Measurements from ENCODE around the gene GK. TPM values are rescaled to one million over a fixed set of nuclear protein-coding genes. Genes with fewer than 3 reads are reported as not detected.

GK gene
- total and polyA plus RNA-seq, 9 of the 15 experiments (the other 6 are each of a cell fraction or from before 2014, with no cell fraction given), result 8.0 to 15.7 (median 12.4) TPM

DNA sequence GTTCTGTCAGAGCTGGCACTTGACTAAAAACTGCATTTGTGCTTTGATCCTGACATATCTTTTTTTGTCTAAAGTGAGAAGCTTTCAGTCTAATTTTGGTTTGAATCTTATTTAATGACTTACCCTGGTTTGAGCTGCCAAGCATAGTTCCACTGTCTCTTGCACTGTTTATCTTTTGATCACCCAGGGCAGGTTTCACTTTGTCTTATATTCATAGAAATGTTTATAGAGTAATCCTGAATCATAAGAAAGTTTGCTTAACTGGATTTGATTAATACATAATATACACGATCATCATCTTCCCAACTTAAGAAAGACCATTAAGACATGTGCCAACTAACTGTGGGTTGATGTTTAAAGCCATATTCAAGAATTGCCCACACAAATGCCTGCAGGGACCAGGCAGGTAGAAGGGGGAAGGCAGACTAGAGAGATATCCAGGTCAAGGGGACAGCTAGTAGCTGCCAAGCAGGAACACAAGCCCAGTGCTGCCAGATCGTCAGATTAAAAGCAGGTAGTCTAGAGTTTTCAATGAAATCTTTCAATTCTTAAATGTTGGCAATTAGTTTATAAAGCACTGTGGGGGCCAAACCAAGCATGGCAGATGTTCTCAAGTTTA lies 1.9 kb downstream of the GK start (continued):
- TF ChIP-seq, protein P1, sequence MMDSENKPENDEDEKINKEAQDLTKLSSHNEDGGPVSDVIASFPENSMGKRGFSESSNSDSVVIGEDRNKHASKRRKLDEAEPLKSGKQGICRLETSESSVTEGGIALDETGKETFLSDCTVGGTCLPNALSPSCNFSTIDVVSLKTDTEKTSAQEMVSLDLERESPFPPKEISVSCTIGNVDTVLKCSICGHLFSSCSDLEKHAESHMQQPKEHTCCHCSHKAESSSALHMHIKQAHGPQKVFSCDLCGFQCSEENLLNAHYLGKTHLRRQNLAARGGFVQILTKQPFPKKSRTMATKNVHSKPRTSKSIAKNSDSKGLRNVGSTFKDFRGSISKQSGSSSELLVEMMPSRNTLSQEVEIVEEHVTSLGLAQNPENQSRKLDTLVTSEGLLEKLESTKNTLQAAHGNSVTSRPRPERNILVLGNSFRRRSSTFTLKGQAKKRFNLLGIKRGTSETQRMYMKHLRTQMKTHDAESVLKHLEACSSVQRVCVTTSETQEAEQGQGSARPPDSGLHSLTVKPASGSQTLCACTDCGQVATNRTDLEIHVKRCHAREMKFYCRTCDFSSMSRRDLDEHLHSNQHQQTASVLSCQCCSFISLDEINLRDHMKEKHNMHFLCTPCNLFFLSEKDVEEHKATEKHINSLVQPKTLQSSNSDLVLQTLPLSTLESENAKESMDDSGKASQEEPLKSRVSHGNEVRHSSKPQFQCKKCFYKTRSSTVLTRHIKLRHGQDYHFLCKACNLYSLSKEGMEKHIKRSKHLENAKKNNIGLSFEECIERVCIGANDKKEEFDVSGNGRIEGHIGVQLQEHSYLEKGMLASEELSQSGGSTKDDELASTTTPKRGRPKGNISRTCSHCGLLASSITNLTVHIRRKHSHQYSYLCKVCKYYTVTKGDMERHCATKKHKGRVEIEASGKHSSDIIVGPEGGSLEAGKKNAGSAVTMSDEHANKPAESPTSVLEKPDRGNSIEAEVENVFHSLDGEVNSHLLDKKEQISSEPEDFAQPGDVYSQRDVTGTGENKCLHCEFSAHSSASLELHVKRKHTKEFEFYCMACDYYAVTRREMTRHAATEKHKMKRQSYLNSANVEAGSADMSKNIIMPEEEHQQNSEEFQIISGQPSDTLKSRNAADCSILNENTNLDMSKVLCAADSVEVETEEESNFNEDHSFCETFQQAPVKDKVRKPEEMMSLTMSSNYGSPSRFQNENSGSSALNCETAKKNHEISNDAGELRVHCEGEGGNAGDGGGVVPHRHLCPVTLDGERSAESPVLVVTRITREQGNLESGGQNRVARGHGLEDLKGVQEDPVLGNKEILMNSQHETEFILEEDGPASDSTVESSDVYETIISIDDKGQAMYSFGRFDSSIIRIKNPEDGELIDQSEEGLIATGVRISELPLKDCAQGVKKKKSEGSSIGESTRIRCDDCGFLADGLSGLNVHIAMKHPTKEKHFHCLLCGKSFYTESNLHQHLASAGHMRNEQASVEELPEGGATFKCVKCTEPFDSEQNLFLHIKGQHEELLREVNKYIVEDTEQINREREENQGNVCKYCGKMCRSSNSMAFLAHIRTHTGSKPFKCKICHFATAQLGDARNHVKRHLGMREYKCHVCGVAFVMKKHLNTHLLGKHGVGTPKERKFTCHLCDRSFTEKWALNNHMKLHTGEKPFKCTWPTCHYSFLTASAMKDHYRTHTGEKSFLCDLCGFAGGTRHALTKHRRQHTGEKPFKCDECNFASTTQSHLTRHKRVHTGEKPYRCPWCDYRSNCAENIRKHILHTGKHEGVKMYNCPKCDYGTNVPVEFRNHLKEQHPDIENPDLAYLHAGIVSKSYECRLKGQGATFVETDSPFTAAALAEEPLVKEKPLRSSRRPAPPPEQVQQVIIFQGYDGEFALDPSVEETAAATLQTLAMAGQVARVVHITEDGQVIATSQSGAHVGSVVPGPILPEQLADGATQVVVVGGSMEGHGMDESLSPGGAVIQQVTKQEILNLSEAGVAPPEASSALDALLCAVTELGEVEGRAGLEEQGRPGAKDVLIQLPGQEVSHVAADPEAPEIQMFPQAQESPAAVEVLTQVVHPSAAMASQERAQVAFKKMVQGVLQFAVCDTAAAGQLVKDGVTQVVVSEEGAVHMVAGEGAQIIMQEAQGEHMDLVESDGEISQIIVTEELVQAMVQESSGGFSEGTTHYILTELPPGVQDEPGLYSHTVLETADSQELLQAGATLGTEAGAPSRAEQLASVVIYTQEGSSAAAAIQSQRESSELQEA (IDR thresholded peaks at IDR 0.05; ENCODE audit: low read depth), result no peak
- TF ChIP-seq, protein P2, sequence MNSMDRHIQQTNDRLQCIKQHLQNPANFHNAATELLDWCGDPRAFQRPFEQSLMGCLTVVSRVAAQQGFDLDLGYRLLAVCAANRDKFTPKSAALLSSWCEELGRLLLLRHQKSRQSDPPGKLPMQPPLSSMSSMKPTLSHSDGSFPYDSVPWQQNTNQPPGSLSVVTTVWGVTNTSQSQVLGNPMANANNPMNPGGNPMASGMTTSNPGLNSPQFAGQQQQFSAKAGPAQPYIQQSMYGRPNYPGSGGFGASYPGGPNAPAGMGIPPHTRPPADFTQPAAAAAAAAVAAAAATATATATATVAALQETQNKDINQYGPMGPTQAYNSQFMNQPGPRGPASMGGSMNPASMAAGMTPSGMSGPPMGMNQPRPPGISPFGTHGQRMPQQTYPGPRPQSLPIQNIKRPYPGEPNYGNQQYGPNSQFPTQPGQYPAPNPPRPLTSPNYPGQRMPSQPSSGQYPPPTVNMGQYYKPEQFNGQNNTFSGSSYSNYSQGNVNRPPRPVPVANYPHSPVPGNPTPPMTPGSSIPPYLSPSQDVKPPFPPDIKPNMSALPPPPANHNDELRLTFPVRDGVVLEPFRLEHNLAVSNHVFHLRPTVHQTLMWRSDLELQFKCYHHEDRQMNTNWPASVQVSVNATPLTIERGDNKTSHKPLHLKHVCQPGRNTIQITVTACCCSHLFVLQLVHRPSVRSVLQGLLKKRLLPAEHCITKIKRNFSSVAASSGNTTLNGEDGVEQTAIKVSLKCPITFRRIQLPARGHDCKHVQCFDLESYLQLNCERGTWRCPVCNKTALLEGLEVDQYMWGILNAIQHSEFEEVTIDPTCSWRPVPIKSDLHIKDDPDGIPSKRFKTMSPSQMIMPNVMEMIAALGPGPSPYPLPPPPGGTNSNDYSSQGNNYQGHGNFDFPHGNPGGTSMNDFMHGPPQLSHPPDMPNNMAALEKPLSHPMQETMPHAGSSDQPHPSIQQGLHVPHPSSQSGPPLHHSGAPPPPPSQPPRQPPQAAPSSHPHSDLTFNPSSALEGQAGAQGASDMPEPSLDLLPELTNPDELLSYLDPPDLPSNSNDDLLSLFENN (IDR thresholded peaks at IDR 0.05; ENCODE audit: low read depth in 2 of 2, low read length in 2 of 2), result no peak
- TF ChIP-seq, protein P3, sequence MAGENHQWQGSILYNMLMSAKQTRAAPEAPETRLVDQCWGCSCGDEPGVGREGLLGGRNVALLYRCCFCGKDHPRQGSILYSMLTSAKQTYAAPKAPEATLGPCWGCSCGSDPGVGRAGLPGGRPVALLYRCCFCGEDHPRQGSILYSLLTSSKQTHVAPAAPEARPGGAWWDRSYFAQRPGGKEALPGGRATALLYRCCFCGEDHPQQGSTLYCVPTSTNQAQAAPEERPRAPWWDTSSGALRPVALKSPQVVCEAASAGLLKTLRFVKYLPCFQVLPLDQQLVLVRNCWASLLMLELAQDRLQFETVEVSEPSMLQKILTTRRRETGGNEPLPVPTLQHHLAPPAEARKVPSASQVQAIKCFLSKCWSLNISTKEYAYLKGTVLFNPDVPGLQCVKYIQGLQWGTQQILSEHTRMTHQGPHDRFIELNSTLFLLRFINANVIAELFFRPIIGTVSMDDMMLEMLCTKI (IDR thresholded peaks at IDR 0.05; ENCODE audit: partially characterized antibody), result no peak
- TF ChIP-seq ZNF589 (CRISPR knock-in tag; IDR thresholded peaks at IDR 0.05; ENCODE audit: low read depth) (no peak), CREB1 (IDR thresholded peaks at IDR 0.05) (no peak), CREB1 (CRISPR knock-in tag; IDR thresholded peaks at IDR 0.05) (no peak)
- TF ChIP-seq, protein P4, sequence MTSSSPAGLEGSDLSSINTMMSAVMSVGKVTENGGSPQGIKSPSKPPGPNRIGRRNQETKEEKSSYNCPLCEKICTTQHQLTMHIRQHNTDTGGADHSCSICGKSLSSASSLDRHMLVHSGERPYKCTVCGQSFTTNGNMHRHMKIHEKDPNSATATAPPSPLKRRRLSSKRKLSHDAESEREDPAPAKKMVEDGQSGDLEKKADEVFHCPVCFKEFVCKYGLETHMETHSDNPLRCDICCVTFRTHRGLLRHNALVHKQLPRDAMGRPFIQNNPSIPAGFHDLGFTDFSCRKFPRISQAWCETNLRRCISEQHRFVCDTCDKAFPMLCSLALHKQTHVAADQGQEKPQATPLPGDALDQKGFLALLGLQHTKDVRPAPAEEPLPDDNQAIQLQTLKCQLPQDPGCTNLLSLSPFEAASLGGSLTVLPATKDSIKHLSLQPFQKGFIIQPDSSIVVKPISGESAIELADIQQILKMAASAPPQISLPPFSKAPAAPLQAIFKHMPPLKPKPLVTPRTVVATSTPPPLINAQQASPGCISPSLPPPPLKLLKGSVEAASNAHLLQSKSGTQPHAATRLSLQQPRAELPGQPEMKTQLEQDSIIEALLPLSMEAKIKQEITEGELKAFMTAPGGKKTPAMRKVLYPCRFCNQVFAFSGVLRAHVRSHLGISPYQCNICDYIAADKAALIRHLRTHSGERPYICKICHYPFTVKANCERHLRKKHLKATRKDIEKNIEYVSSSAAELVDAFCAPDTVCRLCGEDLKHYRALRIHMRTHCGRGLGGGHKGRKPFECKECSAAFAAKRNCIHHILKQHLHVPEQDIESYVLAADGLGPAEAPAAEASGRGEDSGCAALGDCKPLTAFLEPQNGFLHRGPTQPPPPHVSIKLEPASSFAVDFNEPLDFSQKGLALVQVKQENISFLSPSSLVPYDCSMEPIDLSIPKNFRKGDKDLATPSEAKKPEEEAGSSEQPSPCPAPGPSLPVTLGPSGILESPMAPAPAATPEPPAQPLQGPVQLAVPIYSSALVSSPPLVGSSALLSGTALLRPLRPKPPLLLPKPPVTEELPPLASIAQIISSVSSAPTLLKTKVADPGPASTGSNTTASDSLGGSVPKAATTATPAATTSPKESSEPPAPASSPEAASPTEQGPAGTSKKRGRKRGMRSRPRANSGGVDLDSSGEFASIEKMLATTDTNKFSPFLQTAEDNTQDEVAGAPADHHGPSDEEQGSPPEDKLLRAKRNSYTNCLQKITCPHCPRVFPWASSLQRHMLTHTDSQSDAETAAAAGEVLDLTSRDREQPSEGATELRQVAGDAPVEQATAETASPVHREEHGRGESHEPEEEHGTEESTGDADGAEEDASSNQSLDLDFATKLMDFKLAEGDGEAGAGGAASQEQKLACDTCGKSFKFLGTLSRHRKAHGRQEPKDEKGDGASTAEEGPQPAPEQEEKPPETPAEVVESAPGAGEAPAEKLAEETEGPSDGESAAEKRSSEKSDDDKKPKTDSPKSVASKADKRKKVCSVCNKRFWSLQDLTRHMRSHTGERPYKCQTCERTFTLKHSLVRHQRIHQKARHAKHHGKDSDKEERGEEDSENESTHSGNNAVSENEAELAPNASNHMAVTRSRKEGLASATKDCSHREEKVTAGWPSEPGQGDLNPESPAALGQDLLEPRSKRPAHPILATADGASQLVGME (CRISPR knock-in tag; IDR thresholded peaks at IDR 0.05), result no peak

Data from K562 (cell line).